ENCODE results near the gene PRSS58. TPM values are rescaled to one million over a fixed set of nuclear protein-coding genes. Genes with fewer than 3 reads are reported as not detected.

PRSS58 gene, protein sequence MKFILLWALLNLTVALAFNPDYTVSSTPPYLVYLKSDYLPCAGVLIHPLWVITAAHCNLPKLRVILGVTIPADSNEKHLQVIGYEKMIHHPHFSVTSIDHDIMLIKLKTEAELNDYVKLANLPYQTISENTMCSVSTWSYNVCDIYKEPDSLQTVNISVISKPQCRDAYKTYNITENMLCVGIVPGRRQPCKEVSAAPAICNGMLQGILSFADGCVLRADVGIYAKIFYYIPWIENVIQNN
- total RNA-seq: not detected

DNA sequence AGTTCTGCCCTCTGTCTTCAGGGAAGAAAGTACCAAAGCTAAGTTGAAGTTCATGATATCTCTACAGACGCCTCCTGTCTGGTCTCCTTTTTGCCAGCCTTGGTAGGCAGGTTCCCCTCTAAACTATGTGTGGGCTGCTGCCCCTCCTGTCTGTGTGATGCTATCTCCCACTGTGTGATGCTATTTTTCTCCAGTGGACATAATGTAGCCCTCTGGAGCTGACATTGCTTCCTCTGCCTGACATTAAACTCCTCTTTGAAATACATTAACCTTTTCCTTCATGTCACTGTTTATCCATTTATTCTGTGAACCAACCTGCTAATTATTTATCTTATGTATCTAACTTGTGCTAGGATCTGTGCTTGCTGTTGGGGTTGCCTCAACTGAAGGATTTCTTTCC lies at the start of gene PRSS58:
Gene PRSS58 (minus strand): TSS at position 101 of the 400 bp plus-strand sequence. CDS start 351 bp downstream, outside the sequence.
- Mint-ChIP-seq H3K9me3 (peaks cover 5 to 9% of the 10 kb centered on the region in 2 donors), H3K4me1 (ENCODE audit: low read depth) (no peaks in the 10 kb centered on the region)
- no peak for DNase-seq

DNA sequence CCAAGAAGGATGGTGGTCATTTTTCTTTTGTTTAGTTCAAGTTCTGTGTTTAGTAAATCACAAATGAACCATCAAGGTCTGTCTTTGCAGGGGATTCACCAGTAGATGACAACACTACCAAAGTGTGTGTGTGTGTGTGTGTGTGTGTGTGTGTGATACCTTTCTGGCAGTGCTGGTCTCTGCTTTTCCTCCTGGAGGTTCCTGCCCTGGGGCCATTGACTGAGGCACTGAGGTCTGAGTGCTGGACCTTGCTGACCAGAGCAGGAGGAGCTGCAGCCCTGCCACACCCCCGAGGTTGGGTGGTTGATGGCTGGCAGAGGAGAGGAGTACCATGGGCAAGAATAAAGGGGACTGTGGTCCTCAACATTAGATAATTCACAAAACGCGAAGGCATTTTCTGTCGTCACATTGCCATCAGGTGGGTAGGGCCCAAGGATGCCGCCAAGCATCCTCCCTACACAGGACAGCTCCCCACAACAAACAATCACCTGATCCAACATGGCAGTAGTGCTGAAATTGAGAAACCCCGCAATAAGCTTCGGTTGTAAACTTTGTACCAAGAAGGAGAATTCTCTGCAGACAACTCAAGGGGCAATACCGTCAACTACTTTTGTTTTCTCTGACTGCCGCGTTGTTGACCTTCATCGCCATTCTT lies 49.5 kb upstream of the PRSS58 start:
- no peaks in the 10 kb centered on the region for H3K9me3 Mint-ChIP-seq
- no peak for ATAC-seq (replicated peaks in 1 of 2)
- no peak overlapping the region for H3K27ac Mint-ChIP-seq
- peak overlapping the region in 1 of 2 donors; percentile 40 for H3K4me3 Mint-ChIP-seq
- no peak for DNase-seq
- H3K36me3 Mint-ChIP-seq (ENCODE audit: insufficient read depth in 2 of 2): no peaks in the 10 kb centered on the region
- H3K27me3 Mint-ChIP-seq (ENCODE audit: low read depth): peaks cover 7% of the 10 kb centered on the region
- H3K4me1 Mint-ChIP-seq (ENCODE audit: low read depth): peaks cover 10% of the 10 kb centered on the region

More for the DNA sequence above, at the start of gene PRSS58:
- Mint-ChIP-seq H3K27me3 (ENCODE audit: low read depth) (peaks cover 8% of the 10 kb centered on the region), H3K27ac (no peak within 1 kb of the TSS), H3K36me3 (ENCODE audit: insufficient read depth in 2 of 2) (peaks cover 0 to 3% of the 10 kb centered on the region in 2 donors), H3K4me3 (no peak within 1 kb of the TSS)
- ATAC-seq (replicated peaks in 1 of 2): no peak

DNA sequence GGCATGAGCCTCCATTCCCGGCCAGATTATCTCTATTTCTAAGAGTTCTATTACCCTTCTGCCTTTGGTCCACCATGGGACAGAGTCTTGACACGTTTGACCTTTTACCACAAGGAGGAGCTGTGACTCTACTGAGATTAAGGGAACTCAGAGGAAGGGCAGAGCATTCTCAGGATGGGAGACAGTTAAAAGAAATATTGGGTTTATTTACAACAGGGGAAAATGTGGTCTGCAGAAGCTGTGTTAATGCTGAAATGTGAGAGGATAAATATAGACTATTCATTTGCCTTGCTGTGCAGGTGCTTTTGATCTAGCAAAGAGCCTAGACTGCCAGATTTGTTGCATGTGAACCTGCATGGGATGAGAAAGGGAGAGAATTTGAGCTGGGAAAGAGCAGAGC lies 45.8 kb upstream of the PRSS58 start:
- no peak overlapping the region for H3K27ac Mint-ChIP-seq
- no peak for DNase-seq
- H3K4me3 Mint-ChIP-seq: no peak overlapping the region
- no peaks in the 10 kb centered on the region for H3K36me3 Mint-ChIP-seq (ENCODE audit: insufficient read depth in 2 of 2)
- H3K9me3 Mint-ChIP-seq: no peaks in the 10 kb centered on the region
- H3K4me1 Mint-ChIP-seq (ENCODE audit: low read depth): peaks cover 32% of the 10 kb centered on the region
- ATAC-seq (replicated peaks in 1 of 2): peak; percentile 55 to 58
- H3K27me3 Mint-ChIP-seq (ENCODE audit: low read depth): peaks cover 19% of the 10 kb centered on the region

DNA sequence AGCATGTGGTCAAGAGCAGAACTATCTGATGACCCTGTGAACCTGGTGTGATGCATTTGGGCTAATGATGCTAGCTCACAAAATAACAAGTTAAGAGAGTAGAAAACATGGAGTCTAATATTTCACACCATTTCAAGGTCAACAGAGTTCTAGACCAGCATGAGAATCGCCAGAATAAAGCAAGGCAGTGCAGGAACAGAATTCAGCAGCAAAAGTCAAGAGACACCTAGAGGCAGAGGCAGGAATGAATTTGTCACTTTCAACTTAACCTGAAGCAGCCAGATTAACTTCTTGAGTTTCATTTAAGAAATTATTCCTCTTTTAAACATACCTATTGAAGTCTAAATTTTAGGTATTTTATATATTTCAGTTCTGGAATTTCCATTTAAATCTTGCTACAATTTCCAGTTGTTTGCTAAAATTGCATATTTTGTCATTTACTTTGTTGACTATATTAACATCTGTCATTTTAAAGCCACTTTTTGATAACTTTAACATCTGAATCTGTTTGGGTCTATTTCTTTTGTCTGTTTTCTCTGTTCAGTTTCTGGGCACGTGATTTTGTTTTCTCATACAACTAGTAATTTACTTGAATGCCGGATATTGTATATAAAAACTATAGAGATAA lies 44.2 kb upstream of the PRSS58 start:
- Mint-ChIP-seq H3K9me3 (no peaks in the 10 kb centered on the region), H3K27ac (no peak overlapping the region), H3K27me3 (ENCODE audit: low read depth) (peaks cover 31% of the 10 kb centered on the region), H3K36me3 (ENCODE audit: insufficient read depth in 2 of 2) (no peaks in the 10 kb centered on the region), H3K4me3 (no peak overlapping the region), H3K4me1 (ENCODE audit: low read depth) (peaks cover 32% of the 10 kb centered on the region)
- ATAC-seq (replicated peaks in 1 of 2): peak in 1 of 2 donors; percentile 43
- no peak for DNase-seq

DNA sequence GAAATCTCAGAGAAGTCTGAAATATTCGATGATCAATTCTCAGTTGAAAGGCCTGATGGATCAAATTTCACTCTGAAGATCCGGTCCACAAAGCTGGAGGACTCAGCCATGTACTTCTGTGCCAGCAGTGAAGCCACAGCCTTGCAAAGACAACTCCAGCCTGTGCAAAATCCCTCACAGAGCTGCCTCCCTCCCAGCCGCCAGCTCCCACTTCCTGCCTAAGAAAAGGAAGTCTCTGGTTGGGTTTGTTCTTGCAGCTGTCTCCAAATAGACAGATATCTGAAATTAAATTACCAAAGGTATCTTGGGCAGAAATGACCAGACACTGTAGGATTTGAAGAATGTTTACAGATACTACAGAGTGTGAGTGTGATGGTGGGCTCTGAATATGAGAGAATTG lies 43.4 kb upstream of the PRSS58 start:
- peaks cover 31% of the 10 kb centered on the region for H3K27me3 Mint-ChIP-seq (ENCODE audit: low read depth)
- no peaks in the 10 kb centered on the region for H3K36me3 Mint-ChIP-seq (ENCODE audit: insufficient read depth in 2 of 2)
- DNase-seq (no peak), ATAC-seq (replicated peaks in 1 of 2) (no peak)
- no peak overlapping the region for H3K27ac Mint-ChIP-seq
- peak overlapping the region; percentile 27 to 58 for H3K4me3 Mint-ChIP-seq
- peaks cover 32% of the 10 kb centered on the region for H3K4me1 Mint-ChIP-seq (ENCODE audit: low read depth)
- H3K9me3 Mint-ChIP-seq: no peaks in the 10 kb centered on the region

DNA sequence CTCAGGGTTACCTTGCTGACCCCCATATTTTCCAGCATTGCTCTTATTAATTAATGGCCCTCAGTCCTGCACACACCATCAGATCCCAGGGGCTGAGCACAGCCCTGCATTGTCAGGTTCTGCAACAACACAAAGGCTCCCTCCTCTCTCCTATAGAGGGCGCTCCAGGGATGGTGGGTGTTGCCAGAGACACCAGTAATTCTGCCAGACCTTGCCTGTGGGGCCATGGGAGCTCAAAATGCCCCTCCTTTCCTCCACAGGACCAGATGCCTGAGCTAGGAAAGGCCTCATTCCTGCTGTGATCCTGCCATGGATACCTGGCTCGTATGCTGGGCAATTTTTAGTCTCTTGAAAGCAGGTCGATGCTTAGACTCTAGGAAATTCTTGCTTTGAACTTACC lies 42.8 kb upstream of the PRSS58 start:
- peaks cover 31% of the 10 kb centered on the region for H3K27me3 Mint-ChIP-seq (ENCODE audit: low read depth)
- H3K27ac Mint-ChIP-seq: no peak overlapping the region
- H3K4me1 Mint-ChIP-seq (ENCODE audit: low read depth): peaks cover 32% of the 10 kb centered on the region
- no peaks in the 10 kb centered on the region for H3K9me3 Mint-ChIP-seq
- ATAC-seq (replicated peaks in 1 of 2): peak; percentile 31 to 66
- peak; percentile 47 to 58 for DNase-seq
- no peaks in the 10 kb centered on the region for H3K36me3 Mint-ChIP-seq (ENCODE audit: insufficient read depth in 2 of 2)
- peak overlapping the region; percentile 43 to 58 for H3K4me3 Mint-ChIP-seq

DNA sequence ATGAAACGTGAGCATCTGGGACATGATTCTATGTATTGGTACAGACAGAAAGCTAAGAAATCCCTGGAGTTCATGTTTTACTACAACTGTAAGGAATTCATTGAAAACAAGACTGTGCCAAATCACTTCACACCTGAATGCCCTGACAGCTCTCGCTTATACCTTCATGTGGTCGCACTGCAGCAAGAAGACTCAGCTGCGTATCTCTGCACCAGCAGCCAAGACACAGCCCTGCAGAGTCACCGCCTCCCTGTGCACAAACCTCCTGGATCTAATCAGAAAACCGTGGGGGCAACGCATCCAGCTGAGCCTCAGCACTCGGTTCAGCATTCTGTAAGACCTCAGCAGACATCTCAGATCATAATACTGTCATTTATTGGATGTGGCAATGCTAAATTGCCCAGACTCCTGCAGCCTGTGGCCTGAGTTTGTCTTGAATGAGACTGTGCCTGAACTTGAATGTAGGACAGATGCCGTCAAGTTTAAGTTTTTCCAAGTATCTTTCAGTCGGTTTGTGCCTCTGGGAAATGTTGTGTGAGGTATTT lies 41.5 kb upstream of the PRSS58 start:
- no peaks in the 10 kb centered on the region for H3K36me3 Mint-ChIP-seq (ENCODE audit: insufficient read depth in 2 of 2)
- no peak overlapping the region for H3K27ac Mint-ChIP-seq
- ATAC-seq (replicated peaks in 1 of 2) (peak; percentile 22 to 29), DNase-seq (no peak)
- no peaks in the 10 kb centered on the region for H3K9me3 Mint-ChIP-seq
- peaks cover 29% of the 10 kb centered on the region for H3K4me1 Mint-ChIP-seq (ENCODE audit: low read depth)
- H3K4me3 Mint-ChIP-seq: no peak overlapping the region
- H3K27me3 Mint-ChIP-seq (ENCODE audit: low read depth): peaks cover 38% of the 10 kb centered on the region

DNA sequence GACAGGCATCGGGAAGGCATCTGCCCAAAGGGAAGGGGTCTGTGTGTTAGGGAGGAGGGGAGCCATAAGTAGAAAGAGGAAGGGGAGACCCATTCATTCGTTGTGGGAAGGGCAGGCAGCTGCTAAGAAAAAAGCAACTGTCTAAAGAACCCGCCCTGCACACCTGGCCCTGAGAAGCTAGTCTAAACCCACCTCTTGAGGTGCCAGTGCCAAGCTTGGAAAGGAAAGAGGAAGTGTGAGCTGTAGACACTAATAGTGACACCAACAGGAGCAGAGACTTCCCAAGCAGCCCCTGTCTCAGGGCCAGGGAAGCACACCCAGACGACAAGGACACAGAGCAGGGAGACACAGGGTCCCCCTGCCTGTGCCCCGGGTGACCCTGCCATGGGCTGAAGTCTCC lies 40.8 kb upstream of the PRSS58 start:
- no peak overlapping the region for H3K4me3 Mint-ChIP-seq
- H3K27ac Mint-ChIP-seq: no peak overlapping the region

DNA sequence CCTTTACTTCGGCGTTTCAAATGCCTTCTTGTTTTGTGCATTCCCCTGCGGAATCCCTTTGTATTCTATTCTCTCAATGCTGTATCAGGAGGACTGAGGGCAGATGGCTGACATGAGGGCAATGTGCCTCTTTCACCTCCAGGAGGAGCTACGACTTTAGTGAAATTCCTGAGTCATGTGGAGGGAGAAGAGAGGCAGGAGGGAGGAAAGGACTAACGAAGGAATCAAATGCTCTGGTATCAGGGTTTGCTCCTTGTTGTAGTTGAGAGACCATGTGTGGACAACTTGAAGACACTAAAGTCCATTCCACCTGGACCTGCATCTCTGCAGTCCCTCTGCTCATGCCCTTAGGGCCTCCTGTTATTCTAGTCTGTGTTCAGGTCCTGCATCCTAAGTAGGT lies 40.2 kb upstream of the PRSS58 start:
- DNase-seq (no peak), ATAC-seq (replicated peaks in 1 of 2) (no peak)
- no peak overlapping the region for H3K4me3 Mint-ChIP-seq
- H3K4me1 Mint-ChIP-seq (ENCODE audit: low read depth): peaks cover 22% of the 10 kb centered on the region
- H3K27ac Mint-ChIP-seq: no peak overlapping the region
- H3K9me3 Mint-ChIP-seq: no peaks in the 10 kb centered on the region
- no peaks in the 10 kb centered on the region for H3K36me3 Mint-ChIP-seq (ENCODE audit: insufficient read depth in 2 of 2)
- peaks cover 38% of the 10 kb centered on the region for H3K27me3 Mint-ChIP-seq (ENCODE audit: low read depth)

More for the DNA sequence above, 40.8 kb upstream of the PRSS58 start:
- Mint-ChIP-seq H3K4me1 (ENCODE audit: low read depth) (peaks cover 24% of the 10 kb centered on the region), H3K27me3 (ENCODE audit: low read depth) (peaks cover 38% of the 10 kb centered on the region), H3K36me3 (ENCODE audit: insufficient read depth in 2 of 2) (no peaks in the 10 kb centered on the region), H3K9me3 (no peaks in the 10 kb centered on the region)
- no peak for ATAC-seq (replicated peaks in 1 of 2)
- DNase-seq: no peak

DNA sequence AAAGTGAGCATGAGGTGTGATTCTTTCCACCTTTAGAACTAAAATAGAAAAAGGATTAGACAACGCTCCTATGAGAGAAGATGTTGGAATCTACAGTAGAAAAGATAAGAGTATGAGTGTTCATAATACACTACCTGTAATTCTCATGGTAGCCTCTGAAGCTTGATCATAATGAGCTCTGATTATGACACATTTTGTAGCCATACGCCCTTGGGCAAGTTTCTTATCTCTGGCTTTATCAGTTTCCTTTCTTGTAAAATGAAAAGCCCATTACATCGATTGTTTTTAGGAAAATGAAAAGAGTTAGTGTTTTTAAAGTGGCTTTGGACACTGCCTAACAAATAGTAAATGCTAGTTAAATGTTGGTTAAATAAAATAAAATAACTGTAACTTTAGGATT lies 22.4 kb upstream of the PRSS58 start:
- Mint-ChIP-seq H3K36me3 (ENCODE audit: insufficient read depth in 2 of 2) (peaks cover 5 to 7% of the 10 kb centered on the region in 2 donors), H3K9me3 (peaks cover 6% of the 10 kb centered on the region in 2 donors), H3K4me3 (no peak overlapping the region), H3K27ac (no peak overlapping the region), H3K4me1 (ENCODE audit: low read depth) (peaks cover 16% of the 10 kb centered on the region), H3K27me3 (ENCODE audit: low read depth) (peaks cover 54% of the 10 kb centered on the region)
- ATAC-seq (replicated peaks in 1 of 2) (peak in 1 of 2 donors; percentile 73), DNase-seq (no peak)

DNA sequence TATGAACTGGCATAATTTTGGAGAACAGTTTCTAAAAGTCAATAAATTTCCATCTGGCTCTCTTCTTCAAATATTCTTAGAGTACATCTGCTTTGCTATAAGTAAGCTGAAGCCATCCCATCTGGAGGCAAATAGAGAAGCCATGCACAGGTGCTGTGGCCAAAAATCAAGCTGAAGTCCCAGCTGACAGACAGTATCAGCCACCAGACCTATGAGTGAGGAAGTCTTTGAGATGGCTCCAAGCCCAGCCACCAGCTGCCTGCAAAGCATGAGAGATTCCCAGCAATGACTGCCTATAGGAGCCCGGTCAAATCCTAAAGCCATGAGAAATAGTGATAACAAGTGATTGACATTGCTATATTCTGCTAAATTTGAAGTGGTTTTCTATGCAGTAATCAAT lies 21.7 kb upstream of the PRSS58 start:
- DNase-seq (no peak), ATAC-seq (replicated peaks in 1 of 2) (no peak)
- H3K4me1 Mint-ChIP-seq (ENCODE audit: low read depth): peaks cover 16% of the 10 kb centered on the region
- H3K27me3 Mint-ChIP-seq (ENCODE audit: low read depth): peaks cover 56% of the 10 kb centered on the region
- H3K36me3 Mint-ChIP-seq (ENCODE audit: insufficient read depth in 2 of 2): peaks cover 6 to 9% of the 10 kb centered on the region in 2 donors
- peaks cover 10% of the 10 kb centered on the region in 2 donors for H3K9me3 Mint-ChIP-seq
- H3K4me3 Mint-ChIP-seq: no peak overlapping the region
- H3K27ac Mint-ChIP-seq: no peak overlapping the region

DNA sequence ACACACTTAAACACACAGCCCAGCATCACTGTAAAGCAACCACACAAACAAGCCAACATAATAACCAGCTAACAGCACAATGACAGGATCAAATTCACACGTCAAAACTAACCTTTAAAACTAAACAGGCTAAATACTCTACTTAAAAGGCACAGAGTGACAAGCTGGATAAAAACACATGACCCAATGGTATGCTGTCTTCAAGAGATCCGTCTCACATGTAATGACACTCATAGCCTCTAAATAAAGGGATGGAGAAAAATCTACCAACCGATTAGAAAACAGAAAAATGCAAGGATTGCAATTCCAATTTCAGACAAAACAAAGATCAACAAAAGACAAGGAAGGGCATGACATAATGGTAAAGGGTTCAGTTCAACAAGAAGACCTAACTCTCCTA lies 17.2 kb upstream of the PRSS58 start:
- Mint-ChIP-seq H3K4me1 (ENCODE audit: low read depth) (peaks cover 2% of the 10 kb centered on the region), H3K9me3 (peaks cover 10% of the 10 kb centered on the region in 2 donors), H3K27me3 (ENCODE audit: low read depth) (peaks cover 61% of the 10 kb centered on the region), H3K4me3 (no peak overlapping the region), H3K27ac (no peak overlapping the region), H3K36me3 (ENCODE audit: insufficient read depth in 2 of 2) (peaks cover 6 to 9% of the 10 kb centered on the region in 2 donors)
- ATAC-seq (replicated peaks in 1 of 2) (no peak), DNase-seq (no peak)

DNA sequence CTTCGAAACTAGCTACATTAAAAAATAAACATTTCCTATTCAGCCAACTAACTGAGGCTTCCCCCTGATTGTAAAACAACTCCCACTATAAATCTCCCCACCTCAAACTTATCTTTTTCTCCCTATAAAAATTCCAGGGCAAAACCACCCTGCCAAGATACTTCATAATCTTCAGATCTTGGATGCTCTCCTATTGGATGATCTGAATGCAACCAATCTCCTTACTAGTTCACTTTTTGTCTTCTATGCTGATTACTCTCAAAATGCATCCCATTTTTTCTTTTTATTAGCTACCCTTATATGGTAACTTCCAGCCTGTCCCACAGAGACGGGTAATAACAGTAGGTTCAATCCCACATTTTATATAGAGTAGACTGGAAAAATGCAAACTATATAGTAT lies 15.0 kb upstream of the PRSS58 start:
- ATAC-seq (replicated peaks in 1 of 2) (no peak), DNase-seq (no peak)
- H3K27ac Mint-ChIP-seq: no peak overlapping the region
- no peaks in the 10 kb centered on the region for H3K4me1 Mint-ChIP-seq (ENCODE audit: low read depth)
- peaks cover 48% of the 10 kb centered on the region for H3K27me3 Mint-ChIP-seq (ENCODE audit: low read depth)
- H3K36me3 Mint-ChIP-seq (ENCODE audit: insufficient read depth in 2 of 2): peaks cover 6 to 9% of the 10 kb centered on the region in 2 donors
- H3K4me3 Mint-ChIP-seq: no peak overlapping the region
- H3K9me3 Mint-ChIP-seq: peaks cover 10% of the 10 kb centered on the region in 2 donors
